Fibroblast of mammary gland (primary cell): ENCODE data around the gene OR8G5.
"Not testable (repeated sequence)": the region's sequence is repeated elsewhere in the genome, so short reads cannot be mapped to it uniquely, and the experiment has no call there.

Experiments used
- DNase-seq: peaks from one replicate; pipeline ENCODE4 v3.0.0-alpha.2; 2010; ENCODE audit warnings: low read depth
- H3K4me3 ChIP-seq: 2 replicates; pipeline ENCODE4 v1.5.1; 2011; ENCODE audit warnings: low read depth, mild to moderate bottlenecking, low read length, moderate library complexity; ENCODE audit not compliant: control insufficient read depth
- TF ChIP-seq, protein P1 (sequence below): conservative IDR thresholded peaks from 2 replicates; pipeline ENCODE4 v1.5.1; 2011; ENCODE audit warnings: low read depth, low read length, inconsistent platforms; ENCODE audit not compliant: control insufficient read depth, insufficient read depth

OR8G5 gene

GRCh38 chr11:124219126-124219525 is 37.0 kb upstream of the OR8G5 start:
- H3K4me3 ChIP-seq: no peak overlapping the region
- TF ChIP-seq, protein P1, sequence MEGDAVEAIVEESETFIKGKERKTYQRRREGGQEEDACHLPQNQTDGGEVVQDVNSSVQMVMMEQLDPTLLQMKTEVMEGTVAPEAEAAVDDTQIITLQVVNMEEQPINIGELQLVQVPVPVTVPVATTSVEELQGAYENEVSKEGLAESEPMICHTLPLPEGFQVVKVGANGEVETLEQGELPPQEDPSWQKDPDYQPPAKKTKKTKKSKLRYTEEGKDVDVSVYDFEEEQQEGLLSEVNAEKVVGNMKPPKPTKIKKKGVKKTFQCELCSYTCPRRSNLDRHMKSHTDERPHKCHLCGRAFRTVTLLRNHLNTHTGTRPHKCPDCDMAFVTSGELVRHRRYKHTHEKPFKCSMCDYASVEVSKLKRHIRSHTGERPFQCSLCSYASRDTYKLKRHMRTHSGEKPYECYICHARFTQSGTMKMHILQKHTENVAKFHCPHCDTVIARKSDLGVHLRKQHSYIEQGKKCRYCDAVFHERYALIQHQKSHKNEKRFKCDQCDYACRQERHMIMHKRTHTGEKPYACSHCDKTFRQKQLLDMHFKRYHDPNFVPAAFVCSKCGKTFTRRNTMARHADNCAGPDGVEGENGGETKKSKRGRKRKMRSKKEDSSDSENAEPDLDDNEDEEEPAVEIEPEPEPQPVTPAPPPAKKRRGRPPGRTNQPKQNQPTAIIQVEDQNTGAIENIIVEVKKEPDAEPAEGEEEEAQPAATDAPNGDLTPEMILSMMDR: no peak
- DNase-seq: no peak

DNA sequence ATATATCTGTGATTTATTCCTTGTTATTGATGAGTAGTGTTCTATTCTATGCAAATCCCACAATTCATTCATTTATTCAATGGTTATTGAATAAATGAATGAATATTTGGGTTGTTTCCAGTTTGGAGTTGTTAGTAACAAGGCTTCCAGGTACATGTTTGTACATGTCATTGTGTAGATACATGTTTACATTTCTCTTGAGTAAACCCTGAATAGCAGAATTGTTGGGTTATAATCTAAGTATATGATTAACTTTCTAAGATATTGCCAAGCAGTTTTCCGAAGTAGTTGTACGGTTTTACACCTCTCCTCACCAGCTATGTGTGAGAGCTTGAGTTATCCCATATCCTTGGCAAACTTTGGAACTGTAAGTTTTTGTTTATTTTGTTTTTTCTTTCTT is 33.8 kb upstream of the OR8G5 start:
- H3K4me3 ChIP-seq: no peak overlapping the region
- DNase-seq: no peak
- TF ChIP-seq, protein P1: no peak

DNA sequence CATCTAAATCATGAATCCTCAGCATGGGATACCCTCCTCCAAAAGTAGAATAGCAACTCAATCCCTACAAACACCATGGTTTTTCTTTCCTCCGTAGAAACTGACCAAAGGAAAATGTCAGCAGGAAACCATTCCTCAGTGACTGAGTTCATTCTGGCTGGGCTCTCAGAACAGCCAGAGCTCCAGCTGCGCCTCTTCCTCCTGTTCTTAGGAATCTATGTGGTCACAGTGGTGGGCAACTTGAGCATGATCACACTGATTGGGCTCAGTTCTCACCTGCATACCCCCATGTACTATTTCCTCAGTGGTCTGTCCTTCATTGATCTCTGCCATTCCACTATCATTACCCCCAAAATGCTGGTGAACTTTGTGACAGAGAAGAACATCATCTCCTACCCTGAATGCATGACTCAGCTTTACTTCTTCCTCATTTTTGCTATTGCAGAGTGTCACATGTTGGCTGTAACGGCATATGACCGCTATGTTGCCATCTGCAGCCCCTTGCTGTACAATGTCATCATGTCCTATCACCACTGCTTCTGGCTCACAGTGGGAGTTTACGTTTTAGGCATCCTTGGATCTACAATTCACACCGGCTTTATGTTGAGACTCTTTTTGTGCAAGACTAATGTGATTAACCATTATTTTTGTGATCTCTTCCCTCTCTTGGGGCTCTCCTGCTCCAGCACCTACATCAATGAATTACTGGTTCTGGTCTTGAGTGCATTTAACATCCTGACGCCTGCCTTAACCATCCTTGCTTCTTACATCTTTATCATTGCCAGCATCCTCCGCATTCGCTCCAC is 31.4 kb upstream of the OR8G5 start:
- DNase-seq, H3K4me3 ChIP-seq: not testable (repeated sequence)

DNA sequence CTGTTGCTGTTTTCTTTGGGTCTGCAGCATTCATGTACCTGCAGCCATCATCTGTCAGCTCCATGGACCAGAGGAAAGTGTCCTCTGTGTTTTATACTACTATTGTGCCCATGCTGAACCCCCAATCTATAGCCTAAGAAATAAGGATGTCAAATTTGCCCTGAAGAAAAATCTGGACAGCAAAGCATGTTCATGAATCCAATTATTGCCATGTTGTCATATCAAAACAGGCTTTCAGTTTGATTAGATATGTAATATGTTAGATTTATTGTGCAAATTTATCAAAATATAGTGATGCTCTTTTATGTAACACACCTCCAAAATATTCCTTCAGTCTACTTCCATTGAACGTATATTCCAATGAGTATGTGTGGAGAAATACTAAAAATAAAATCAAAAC is 30.7 kb upstream of the OR8G5 start:
- DNase-seq: no peak
- TF ChIP-seq, protein P1: no peak

GRCh38 chr11:124233376-124233775 is 22.8 kb upstream of the OR8G5 start:
- DNase-seq: no peak
- no peak overlapping the region for H3K4me3 ChIP-seq
- TF ChIP-seq, protein P1: no peak

More for the DNA sequence above, 30.7 kb upstream of the OR8G5 start:
- no peak overlapping the region for H3K4me3 ChIP-seq

- DNase-seq: no peak
- TF ChIP-seq, protein P1: no peak
- no peak overlapping the region for H3K4me3 ChIP-seq
Measured at GRCh38 chr11:124238512-124238911, 17.7 kb upstream of the OR8G5 start.

- TF ChIP-seq, protein P1: no peak
- no peak within 1 kb of the TSS for H3K4me3 ChIP-seq
- DNase-seq: no peak
Measured at GRCh38 chr11:124240621-124241397, 15.4 kb upstream of the OR8G5 start, which contains the start of gene OR8G1. Gene OR8G1 (plus strand): TSS chr11:124241095. CDS start chr11:124249676, 8,581 bp downstream.

DNA sequence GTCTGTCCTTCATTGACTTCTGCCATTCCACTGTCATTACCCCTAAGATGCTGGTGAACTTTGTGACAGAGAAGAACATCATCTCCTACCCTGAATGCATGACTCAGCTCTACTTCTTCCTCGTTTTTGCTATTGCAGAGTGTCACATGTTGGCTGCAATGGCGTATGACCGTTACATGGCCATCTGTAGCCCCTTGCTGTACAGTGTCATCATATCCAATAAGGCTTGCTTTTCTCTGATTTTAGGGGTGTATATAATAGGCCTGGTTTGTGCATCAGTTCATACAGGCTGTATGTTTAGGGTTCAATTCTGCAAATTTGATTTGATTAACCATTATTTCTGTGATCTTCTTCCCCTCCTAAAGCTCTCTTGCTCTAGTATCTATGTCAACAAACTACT is 6.3 kb upstream of the OR8G5 start:
- not testable (repeated sequence) for H3K4me3 ChIP-seq, DNase-seq

- DNase-seq, H3K4me3 ChIP-seq: not testable (repeated sequence)
Measured at GRCh38 chr11:124265041-124265440, 8.9 kb downstream of the OR8G5 start.

GRCh38 chr11:124270886-124271285 is 14.7 kb downstream of the OR8G5 start:
- not testable (repeated sequence) for DNase-seq, H3K4me3 ChIP-seq
